CD4-positive, alpha-beta T cell treated with Interleukin-10 for 1 hour (primary cell): Measurements from ENCODE around the gene TMEM106A.
"Not testable (repeated sequence)": the region's sequence is repeated elsewhere in the genome, so short reads cannot be mapped to it uniquely, and the experiment has no call there.

Experiments used
- DNase-seq: peaks from one replicate; pipeline ENCODE4 v3.0.0-alpha.2; 2020

Gene TMEM106A

GRCh38 chr17:43211480-43212402, at the start of gene TMEM106A:
TSS of gene TMEM106A (plus strand) at chr17:43211875. CDS start at chr17:43213042, 1,167 bp downstream.
- DNase-seq, result peak; percentile 76

- DNase-seq, result not testable (repeated sequence)
These were observed 45.7 kb upstream of the TMEM106A start for GRCh38 chr17:43165971-43166370.

GRCh38 chr17:43169561-43170139, 42.0 kb upstream of the TMEM106A start:
- DNase-seq, result no peak

- DNase-seq, result peak; percentile 95
These were observed 41.4 kb upstream of the TMEM106A start for GRCh38 chr17:43170140-43170765.

GRCh38 chr17:43170766-43171585, 40.7 kb upstream of the TMEM106A start, which contains the start of gene NBR1:
TSS of gene NBR1 (plus strand) at chr17:43171214. CDS start at chr17:43175800, 4,586 bp downstream.
- peak; percentile 99 for DNase-seq

- DNase-seq, result peak; percentile 12
These were observed 39.8 kb upstream of the TMEM106A start for GRCh38 chr17:43171586-43172487.

GRCh38 chr17:43175213-43176118, 36.2 kb upstream of the TMEM106A start:
- DNase-seq, result no peak

GRCh38 chr17:43176119-43176570, 35.5 kb upstream of the TMEM106A start:
- peak; percentile 7 for DNase-seq

GRCh38 chr17:43183921-43184320, 27.8 kb upstream of the TMEM106A start:
- DNase-seq, result no peak

GRCh38 chr17:43186656-43187055, 25.0 kb upstream of the TMEM106A start:
- DNase-seq, result not testable (repeated sequence)

GRCh38 chr17:43193251-43193650, 18.4 kb upstream of the TMEM106A start:
- DNase-seq, result no peak

GRCh38 chr17:43199633-43200032, 12.0 kb upstream of the TMEM106A start:
- DNase-seq, result no peak

- no peak for DNase-seq
These were observed 11.5 kb upstream of the TMEM106A start for GRCh38 chr17:43200127-43200526.

GRCh38 chr17:43203013-43203412, 8.7 kb upstream of the TMEM106A start:
- DNase-seq, result not testable (repeated sequence)

GRCh38 chr17:43210576-43210975, 1.1 kb upstream of the TMEM106A start:
- no peak for DNase-seq

- no peak for DNase-seq
These were observed 574 bp upstream of the TMEM106A start for GRCh38 chr17:43211123-43211479.

GRCh38 chr17:43212641-43213490, 1.2 kb downstream of the TMEM106A start:
- no peak for DNase-seq

GRCh38 chr17:43213545-43213944, 1.9 kb downstream of the TMEM106A start:
- DNase-seq, result no peak

- DNase-seq, result no peak
These were observed 3.7 kb downstream of the TMEM106A start for GRCh38 chr17:43215341-43215740.
